ENCODE results near the gene KLC4. TPM values are rescaled to one million over a fixed set of nuclear protein-coding genes. Genes with fewer than 3 reads are reported as not detected.

The KLC4 gene
- total and polyA plus RNA-seq, 3 donors from 2014 or later: 41.1 to 63.1 (median 49.4) TPM

GRCh38 chr6:43053545-43054205, 5.8 kb upstream of the KLC4 start, which contains the start of gene CUL7:
Gene CUL7, minus strand, starts transcription at chr6:43053851. Its CDS starts 1,063 bp downstream, at chr6:43052788.
- peak; percentile 94 for DNase-seq
- peak within 1 kb of the TSS; percentile 85 to 87 for H3K27ac ChIP-seq
- WGBS, 2 donors: 2% methylated on average over 14 to 32 of the region's 45 CpGs
- no peaks in the 10 kb centered on the region for H3K27me3 ChIP-seq
- peaks cover 25% of the 10 kb centered on the region for H3K4me1 ChIP-seq
- peak within 1 kb of the TSS; percentile 66 to 84 for H3K4me3 ChIP-seq
- no peaks in the 10 kb centered on the region for H3K9me3 ChIP-seq
- H3K36me3 ChIP-seq (ENCODE audit: low read depth, missing control alignments): no peaks in the 10 kb centered on the region
- TF ChIP-seq, protein P1, sequence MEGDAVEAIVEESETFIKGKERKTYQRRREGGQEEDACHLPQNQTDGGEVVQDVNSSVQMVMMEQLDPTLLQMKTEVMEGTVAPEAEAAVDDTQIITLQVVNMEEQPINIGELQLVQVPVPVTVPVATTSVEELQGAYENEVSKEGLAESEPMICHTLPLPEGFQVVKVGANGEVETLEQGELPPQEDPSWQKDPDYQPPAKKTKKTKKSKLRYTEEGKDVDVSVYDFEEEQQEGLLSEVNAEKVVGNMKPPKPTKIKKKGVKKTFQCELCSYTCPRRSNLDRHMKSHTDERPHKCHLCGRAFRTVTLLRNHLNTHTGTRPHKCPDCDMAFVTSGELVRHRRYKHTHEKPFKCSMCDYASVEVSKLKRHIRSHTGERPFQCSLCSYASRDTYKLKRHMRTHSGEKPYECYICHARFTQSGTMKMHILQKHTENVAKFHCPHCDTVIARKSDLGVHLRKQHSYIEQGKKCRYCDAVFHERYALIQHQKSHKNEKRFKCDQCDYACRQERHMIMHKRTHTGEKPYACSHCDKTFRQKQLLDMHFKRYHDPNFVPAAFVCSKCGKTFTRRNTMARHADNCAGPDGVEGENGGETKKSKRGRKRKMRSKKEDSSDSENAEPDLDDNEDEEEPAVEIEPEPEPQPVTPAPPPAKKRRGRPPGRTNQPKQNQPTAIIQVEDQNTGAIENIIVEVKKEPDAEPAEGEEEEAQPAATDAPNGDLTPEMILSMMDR (IDR thresholded peaks at IDR 0.05): no peak
- TF ChIP-seq POLR2A (IDR thresholded peaks at IDR 0.05): no peak
- intact Hi-C loops (cut with DNase I; ENCODE audit: low total_unique reads): no loop called here

DNA sequence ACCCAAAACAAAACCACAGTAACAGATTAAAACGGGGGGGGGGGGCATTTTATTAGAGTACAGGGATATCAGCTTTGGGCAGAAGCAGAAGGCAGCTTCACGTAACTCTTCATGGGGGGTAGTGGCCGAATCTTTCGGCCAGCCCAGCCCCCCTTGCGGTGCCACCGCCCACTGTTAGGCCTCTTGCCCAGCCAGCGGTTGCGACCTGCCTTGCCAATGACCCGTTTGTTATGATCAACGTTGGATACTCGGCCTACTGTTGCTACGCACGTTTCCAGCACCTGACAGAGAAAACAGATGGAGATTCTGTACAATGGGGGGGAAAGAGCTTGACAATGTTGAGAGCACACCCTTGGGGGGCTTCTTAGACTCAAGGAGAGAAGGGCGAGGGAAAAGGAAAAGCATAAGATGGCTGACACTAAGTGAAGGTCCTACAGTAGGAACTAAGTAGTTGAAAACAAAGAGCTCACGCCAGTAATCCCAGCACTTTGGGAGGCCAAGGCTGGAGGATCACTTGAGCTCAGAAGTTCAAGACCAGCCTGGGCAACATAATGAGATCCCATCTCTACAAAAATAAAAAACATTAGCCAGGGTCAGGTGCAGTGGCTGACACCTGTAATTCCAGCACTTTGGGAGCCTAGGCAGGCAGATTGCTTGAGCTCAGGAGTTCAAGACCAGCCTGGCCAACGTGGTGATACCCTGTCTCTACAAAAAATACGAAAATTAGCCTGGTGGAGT, 5.1 kb upstream of the KLC4 start:
- Histone ChIP-seq H3K4me1 (peaks cover 25% of the 10 kb centered on the region), H3K4me3 (peak overlapping the region; percentile 66 to 84), H3K27me3 (no peaks in the 10 kb centered on the region), H3K36me3 (ENCODE audit: low read depth, missing control alignments) (no peaks in the 10 kb centered on the region), H3K27ac (peak overlapping the region; percentile 85 to 87), H3K9me3 (no peaks in the 10 kb centered on the region)
- no peak for TF ChIP-seq POLR2A (IDR thresholded peaks at IDR 0.05)
- TF ChIP-seq, protein P1 (IDR thresholded peaks at IDR 0.05): no peak
- intact Hi-C loops (cut with DNase I; ENCODE audit: low total_unique reads): no loop called here
- DNase-seq: no peak
- 48 to 57% methylated on average over 17 of the region's 17 CpGs for WGBS, 2 donors

DNA sequence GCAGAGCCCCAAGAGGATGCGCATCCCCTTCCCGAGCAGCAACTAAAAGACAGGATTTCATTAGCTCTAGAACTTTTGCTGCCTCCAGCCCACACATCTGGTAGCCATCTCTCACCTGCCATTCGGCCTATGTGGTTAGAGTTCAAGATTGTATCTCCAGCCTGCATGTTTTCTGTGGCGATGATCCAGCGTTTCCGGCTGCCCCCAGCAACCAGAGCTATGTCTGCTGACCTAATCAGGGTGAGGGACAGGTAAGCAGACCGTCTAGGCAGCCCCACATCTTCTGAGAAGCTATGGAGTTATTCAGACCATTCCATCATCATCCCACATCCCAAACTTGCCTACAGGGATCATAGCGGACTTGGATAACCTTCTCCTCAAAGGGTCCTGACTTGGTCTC, 3.5 kb upstream of the KLC4 start:
- H3K27me3 ChIP-seq: no peaks in the 10 kb centered on the region
- intact Hi-C loops (cut with DNase I; ENCODE audit: low total_unique reads): no loop called here
- H3K27ac ChIP-seq: no peak overlapping the region
- DNase-seq: no peak
- WGBS, 2 donors: 85 to 88% methylated on average over 8 of the region's 8 CpGs
- TF ChIP-seq, protein P1 (IDR thresholded peaks at IDR 0.05): no peak
- no peak for TF ChIP-seq POLR2A (IDR thresholded peaks at IDR 0.05)
- H3K9me3 ChIP-seq: no peaks in the 10 kb centered on the region
- H3K36me3 ChIP-seq (ENCODE audit: low read depth, missing control alignments): no peaks in the 10 kb centered on the region
- H3K4me3 ChIP-seq: no peak overlapping the region
- H3K4me1 ChIP-seq: peaks cover 36% of the 10 kb centered on the region

DNA sequence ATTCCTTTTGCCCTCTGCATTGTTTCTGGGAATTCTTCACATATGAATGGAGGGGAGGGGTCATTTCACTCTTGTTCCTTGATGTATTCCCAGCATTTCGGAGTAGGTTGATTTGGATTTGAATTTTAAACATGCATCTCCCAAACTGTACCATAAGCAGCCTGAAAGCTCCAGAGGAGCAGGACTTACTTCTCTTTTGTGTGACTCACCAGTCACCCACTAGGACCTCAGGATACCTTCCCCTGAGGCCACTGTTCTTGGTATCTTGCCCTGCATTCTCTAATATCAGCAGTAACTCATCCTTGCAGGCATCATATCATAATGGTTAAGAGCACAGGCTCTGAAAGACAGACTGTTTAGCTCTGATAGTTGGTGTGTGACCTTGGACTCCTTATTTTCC, 900 bp upstream of the KLC4 start:
- Histone ChIP-seq H3K27me3 (no peaks in the 10 kb centered on the region), H3K4me3 (peak overlapping the region; percentile 87 to 94), H3K9me3 (no peaks in the 10 kb centered on the region), H3K36me3 (ENCODE audit: low read depth, missing control alignments) (no peaks in the 10 kb centered on the region), H3K27ac (peak overlapping the region in 1 of 2 donors; percentile 78), H3K4me1 (peaks cover 27% of the 10 kb centered on the region)
- intact Hi-C loops (cut with DNase I; ENCODE audit: low total_unique reads): no loop called here
- DNase-seq: no peak
- WGBS, 2 donors: 53 to 59% methylated on average over 1 of the region's 1 CpG
- TF ChIP-seq POLR2A (IDR thresholded peaks at IDR 0.05): no peak

- Histone ChIP-seq H3K36me3 (ENCODE audit: low read depth, missing control alignments) (no peaks in the 10 kb centered on the region), H3K27me3 (no peaks in the 10 kb centered on the region), H3K4me1 (peaks cover 20% of the 10 kb centered on the region), H3K27ac (peak overlapping the region; percentile 80 to 93), H3K4me3 (peak overlapping the region; percentile 87 to 94), H3K9me3 (no peaks in the 10 kb centered on the region)
- no peak for DNase-seq
- TF ChIP-seq, protein P1 (IDR thresholded peaks at IDR 0.05): no peak
- no peak for TF ChIP-seq POLR2A (IDR thresholded peaks at IDR 0.05)
- intact Hi-C loops (cut with DNase I; ENCODE audit: low total_unique reads): no loop called here
- WGBS, 2 donors: 4 to 5% methylated on average over 15 of the region's 15 CpGs
These were observed 763 bp downstream of the KLC4 start for GRCh38 chr6:43060034-43060754.
